ENCODE measurements around the gene UBXN6.

The UBXN6 gene

DNA sequence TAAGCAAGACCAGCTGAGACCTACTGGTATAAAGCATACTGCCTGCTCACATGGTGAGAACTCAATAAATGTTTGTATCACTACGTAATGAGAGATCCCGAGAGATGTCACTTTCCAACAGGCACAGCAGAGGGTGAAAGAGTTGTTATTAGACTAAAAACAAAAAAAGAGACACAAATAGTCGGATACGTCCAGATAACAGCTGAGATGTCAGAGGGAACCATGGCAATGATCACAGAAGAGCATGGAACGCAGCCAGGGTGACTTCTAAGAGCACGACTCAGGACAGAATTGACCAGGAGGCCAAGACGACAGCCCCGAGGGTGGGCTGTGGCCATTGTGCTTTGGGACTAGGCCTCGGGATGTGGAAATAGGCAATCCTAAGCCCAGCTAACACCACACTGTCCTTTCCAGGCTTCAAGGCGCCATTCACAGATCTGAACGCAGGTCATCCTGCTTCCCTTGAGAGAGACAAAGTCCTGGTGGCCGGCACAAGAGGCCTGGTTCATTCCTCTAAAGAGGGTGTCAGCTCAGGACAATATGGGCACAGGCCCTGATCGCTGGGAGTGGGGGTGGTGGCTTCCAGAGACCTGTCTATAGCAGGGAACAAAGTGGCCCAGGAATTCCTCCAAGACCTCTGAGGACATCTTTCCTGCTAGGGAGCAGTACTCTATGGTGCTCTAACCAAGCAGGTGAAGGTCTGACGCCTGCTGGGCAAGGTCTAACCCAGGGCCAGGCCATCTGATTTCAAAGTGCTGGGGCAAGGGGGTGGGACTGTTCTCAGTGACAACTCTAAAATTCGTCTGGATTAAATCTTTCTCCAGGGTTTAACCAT, 60.4 kb downstream of the UBXN6 start:
- TF ChIP-seq POLR2AphosphoS5 (IDR thresholded peaks at IDR 0.05; ENCODE audit: low read depth) (no peak), GABPA (IDR thresholded peaks at IDR 0.05; ENCODE audit: low read depth) (no peak), SPI1 (IDR thresholded peaks at IDR 0.05; ENCODE audit: borderline replicate concordance, low read depth) (no peak), REST (IDR thresholded peaks at IDR 0.05; ENCODE audit: insufficient replicate concordance, low read depth) (no peak)
- Histone ChIP-seq H3K27me3 (ENCODE audit: insufficient read depth, poor library complexity, severe bottlenecking) (no peaks in the 10 kb centered on the region), H3K27ac (replicated peaks) (no peak overlapping the region), H3K4me3 (replicated peaks; ENCODE audit: insufficient read depth, low read length) (no peak overlapping the region)
- DNase-seq (ENCODE audit: low read depth in 1 of 2, low spot score in 1 of 2) = no peak

Small RNAs within 50 kb of the gene (microRNA-seq; reads per million reads assigned to microRNA genes)
- 6.3 reads per million, percentile 21 among the genes with 10 or more reads in this experiment for gene MIR4746
